HG02588 (cell line): ENCODE measurements around the gene POU2AF2.
"Not testable (repeated sequence)": the region's sequence is repeated elsewhere in the genome, so short reads cannot be mapped to it uniquely, and the experiment has no call there.

Experiments
- ATAC-seq: cut with Tn5 transposase; IDR thresholded peaks from one replicate; pipeline ENCODE4 v1.9.1; 2021; ENCODE audit warnings: mild to moderate bottlenecking, moderate library complexity; ENCODE audit not compliant: unreplicated experiment

The POU2AF2 gene

GRCh38 chr11:111245425-111245824 is at the start of gene POU2AF2:
POU2AF2 (plus strand) TSS chr11:111245725; CDS start chr11:111245854, 129 bp downstream.
- ATAC-seq, result no peak

GRCh38 chr11:111200010-111200534 is 45.5 kb upstream of the POU2AF2 start:
- ATAC-seq, result no peak

- no peak for ATAC-seq
Observed at GRCh38 chr11:111204211-111204610, 41.3 kb upstream of the POU2AF2 start.

- ATAC-seq, result no peak
Observed at GRCh38 chr11:111205632-111206385, 39.7 kb upstream of the POU2AF2 start.

GRCh38 chr11:111206472-111206871 is 39.1 kb upstream of the POU2AF2 start:
- ATAC-seq, result no peak

GRCh38 chr11:111207213-111207612 is 38.3 kb upstream of the POU2AF2 start:
- no peak for ATAC-seq

GRCh38 chr11:111209543-111210355 is 35.8 kb upstream of the POU2AF2 start:
- ATAC-seq, result no peak

- no peak for ATAC-seq
Observed at GRCh38 chr11:111213256-111213655, 32.3 kb upstream of the POU2AF2 start.

GRCh38 chr11:111220721-111221120 is 24.8 kb upstream of the POU2AF2 start:
- no peak for ATAC-seq

- ATAC-seq, result no peak
Observed at GRCh38 chr11:111221208-111221607, 24.3 kb upstream of the POU2AF2 start.

- ATAC-seq, result not testable (repeated sequence)
Observed at GRCh38 chr11:111221936-111222335, 23.6 kb upstream of the POU2AF2 start.

- ATAC-seq, result not testable (repeated sequence)
Observed at GRCh38 chr11:111222821-111223455, 22.6 kb upstream of the POU2AF2 start.

GRCh38 chr11:111225881-111226280 is 19.6 kb upstream of the POU2AF2 start:
- no peak for ATAC-seq

- no peak for ATAC-seq
Observed at GRCh38 chr11:111229604-111230003, 15.9 kb upstream of the POU2AF2 start.

- peak; percentile 34 for ATAC-seq
Observed at GRCh38 chr11:111230122-111230465, 15.4 kb upstream of the POU2AF2 start.

- ATAC-seq, result no peak
Observed at GRCh38 chr11:111231836-111232235, 13.7 kb upstream of the POU2AF2 start.

- ATAC-seq, result no peak
Observed at GRCh38 chr11:111236383-111236782, 9.1 kb upstream of the POU2AF2 start.

- ATAC-seq, result no peak
Observed at GRCh38 chr11:111237926-111238325, 7.6 kb upstream of the POU2AF2 start.

- ATAC-seq, result no peak
Observed at GRCh38 chr11:111246956-111247355, 1.4 kb downstream of the POU2AF2 start.

GRCh38 chr11:111250936-111251335 is 5.4 kb downstream of the POU2AF2 start:
- no peak for ATAC-seq

- ATAC-seq, result no peak
Observed at GRCh38 chr11:111253131-111253530, 7.6 kb downstream of the POU2AF2 start.
